Adrenal gland (tissue), 5 donors: Measurements from ENCODE around the gene TSPAN9.

Experiments
- CTCF ChIP-seq, 6 experiments: fragments of 450-650 bp in 4 of 6; fragments of 200-600 bp in 2 of 6; sonication (generic) in 1 of 6; IDR thresholded peaks; 1 replicate in 5 of 6; 2 replicates in 1 of 6; pipeline versions ENCODE4 v1.5.1 to v1.8.0; 2016 to 2021; ENCODE audit warnings: antibody characterized with exemption in 6 of 6, mild to moderate bottlenecking in 2 of 6, moderate library complexity in 1 of 6
- POLR2A ChIP-seq, 2 donors: fragments of 450-650 bp; IDR thresholded peaks; one replicate each; pipeline ENCODE4 v1.6.1; 2017; ENCODE audit warnings: antibody characterized with exemption in 2 of 2, mild to moderate bottlenecking in 2 of 2, moderate library complexity in 1 of 2
- donor health status: DM: no; HTN: no; CAD: no.

- TF ChIP-seq POLR2A (IDR thresholded peaks at IDR 0.05) (no peak), CTCF (IDR thresholded peaks at IDR 0.05) (no peak)
These were observed 253.9 kb downstream of the TSPAN9 start for GRCh38 chr12:3330976-3331510.
